Eye (tissue), 1 donor: ENCODE measurements around the gene C8A.

Source experiments
- DNase-seq: peaks from one replicate; pipeline ENCODE4 v3.0.0-alpha.2; 2015

Gene C8A

GRCh38 chr1:56894014-56894413 lies 39.4 kb downstream of the C8A start:
- no peak for DNase-seq

- no peak for DNase-seq
These were observed 42.8 kb downstream of the C8A start for GRCh38 chr1:56897150-56898004.

GRCh38 chr1:56898005-56898373 lies 43.4 kb downstream of the C8A start:
- no peak for DNase-seq

- peak; percentile 56 for DNase-seq
These were observed 44.3 kb downstream of the C8A start for GRCh38 chr1:56898879-56899278.

GRCh38 chr1:56901716-56902115 lies 47.1 kb downstream of the C8A start:
- no peak for DNase-seq

GRCh38 chr1:56903778-56904177 lies 49.2 kb downstream of the C8A start:
- no peak for DNase-seq

- no peak for DNase-seq
These were observed 50.2 kb downstream of the C8A start for GRCh38 chr1:56904663-56905397.

GRCh38 chr1:56905667-56906066 lies 51.1 kb downstream of the C8A start:
- no peak for DNase-seq

- no peak for DNase-seq
These were observed 54.1 kb downstream of the C8A start for GRCh38 chr1:56908619-56909221.

GRCh38 chr1:56910441-56910985 lies 55.9 kb downstream of the C8A start:
- DNase-seq = no peak

GRCh38 chr1:56911098-56911938 lies 56.7 kb downstream of the C8A start:
- DNase-seq = no peak

- no peak for DNase-seq
These were observed 57.7 kb downstream of the C8A start for GRCh38 chr1:56912325-56912724.

- DNase-seq = no peak
These were observed 61.4 kb downstream of the C8A start for GRCh38 chr1:56915960-56916359.

GRCh38 chr1:56916630-56917029 lies 62.0 kb downstream of the C8A start:
- DNase-seq = no peak

- DNase-seq = no peak
These were observed 62.8 kb downstream of the C8A start for GRCh38 chr1:56917356-56917755.

- DNase-seq = no peak
These were observed 66.0 kb downstream of the C8A start for GRCh38 chr1:56920591-56921001.

GRCh38 chr1:56921479-56921878 lies 66.9 kb downstream of the C8A start:
- no peak for DNase-seq

GRCh38 chr1:56922070-56922469 lies 67.5 kb downstream of the C8A start:
- no peak for DNase-seq

- DNase-seq = no peak
These were observed 67.9 kb downstream of the C8A start for GRCh38 chr1:56922507-56922906.

- no peak for DNase-seq
These were observed 68.6 kb downstream of the C8A start for GRCh38 chr1:56923201-56923600.

- no peak for DNase-seq
These were observed 69.5 kb downstream of the C8A start for GRCh38 chr1:56924116-56924515.

- DNase-seq = no peak
These were observed 70.6 kb downstream of the C8A start for GRCh38 chr1:56925193-56925592.

- no peak for DNase-seq
These were observed 72.6 kb downstream of the C8A start for GRCh38 chr1:56927171-56927570.
